KOPT-K1 (cell line): ENCODE results near the gene KIRREL3.

Experiments
- H3K27ac ChIP-seq: fragments of 200-600 bp; sonication (generic); 2 replicates; pipeline ENCODE4 v1.5.1; 2016; ENCODE audit warnings: antibody characterized with exemption, mild to moderate bottlenecking, low read depth, low read length; ENCODE audit not compliant: poor library complexity, severe bottlenecking
- H3K36me3 ChIP-seq: fragments of 200-600 bp; sonication (generic); 2 replicates; pipeline ENCODE4 v1.5.1; 2017; ENCODE audit warnings: antibody characterized with exemption, mild to moderate bottlenecking, low read length, moderate library complexity; ENCODE audit not compliant: insufficient read depth
- H3K9me3 ChIP-seq: fragments of 200-600 bp; sonication (generic); 2 replicates; pipeline ENCODE4 v1.5.1; 2017; ENCODE audit warnings: antibody characterized with exemption, low read length, mild to moderate bottlenecking; ENCODE audit not compliant: insufficient read depth, poor library complexity, severe bottlenecking

Gene KIRREL3

DNA sequence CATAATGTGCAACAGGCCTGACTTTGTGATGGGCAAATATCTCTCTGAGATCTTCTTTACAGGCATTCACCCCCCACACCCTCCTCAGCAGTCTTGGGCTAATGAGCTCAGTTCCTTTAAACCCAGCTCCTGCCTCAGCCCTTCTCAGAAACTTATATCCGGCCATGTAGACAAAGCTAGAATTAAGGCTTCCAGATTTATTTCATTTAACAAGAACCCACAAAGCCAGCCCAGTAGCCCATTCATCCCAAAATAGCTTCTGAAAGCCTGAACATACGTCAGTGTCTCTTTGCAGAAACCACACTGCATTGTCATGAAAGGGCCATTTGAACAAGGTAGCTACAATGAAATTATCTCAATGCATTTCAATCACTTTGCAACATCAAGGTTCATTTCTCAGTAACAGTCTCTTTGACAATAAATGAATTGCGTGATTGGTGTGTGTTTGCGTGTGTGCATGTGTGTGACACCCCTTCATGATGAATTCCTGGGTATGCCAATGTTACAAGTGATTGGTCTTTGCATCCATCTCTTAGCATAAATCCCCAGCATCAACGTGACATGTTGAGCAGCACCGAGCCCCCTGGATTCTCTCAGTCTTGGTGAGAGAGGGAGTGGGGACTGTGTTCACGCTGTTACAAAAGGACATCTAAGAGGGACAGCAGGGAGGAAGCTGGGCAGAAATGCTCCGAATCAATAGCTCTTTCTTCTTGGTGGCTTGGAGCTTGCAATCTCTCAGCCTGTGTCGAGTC lies 299.6 kb downstream of the KIRREL3 start:
- Histone ChIP-seq H3K9me3 (no peaks in the 10 kb centered on the region), H3K27ac (no peak overlapping the region), H3K36me3 (no peaks in the 10 kb centered on the region)

DNA sequence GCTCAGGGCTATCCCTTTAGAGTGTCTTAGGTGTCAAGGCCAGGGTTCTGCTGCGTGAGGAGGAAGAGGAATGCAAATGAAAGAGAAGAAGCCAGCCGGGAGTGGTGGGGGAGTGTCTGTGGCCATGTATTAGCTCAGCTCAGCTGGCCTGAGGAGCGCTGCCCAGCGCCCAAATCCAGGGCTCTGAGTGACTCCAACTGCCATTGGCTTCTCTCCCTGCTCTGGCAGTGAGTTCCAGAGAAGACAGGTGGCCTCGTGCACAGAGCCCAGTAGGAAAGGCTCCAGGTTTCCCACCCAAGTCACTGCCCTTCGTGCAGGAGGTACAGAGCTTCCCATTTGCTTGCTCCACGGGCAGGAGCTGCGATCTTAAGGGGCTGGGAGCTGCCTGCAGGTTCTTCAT lies 302.0 kb downstream of the KIRREL3 start:
- no peaks in the 10 kb centered on the region for H3K36me3 ChIP-seq
- no peak overlapping the region for H3K27ac ChIP-seq
- no peaks in the 10 kb centered on the region for H3K9me3 ChIP-seq

DNA sequence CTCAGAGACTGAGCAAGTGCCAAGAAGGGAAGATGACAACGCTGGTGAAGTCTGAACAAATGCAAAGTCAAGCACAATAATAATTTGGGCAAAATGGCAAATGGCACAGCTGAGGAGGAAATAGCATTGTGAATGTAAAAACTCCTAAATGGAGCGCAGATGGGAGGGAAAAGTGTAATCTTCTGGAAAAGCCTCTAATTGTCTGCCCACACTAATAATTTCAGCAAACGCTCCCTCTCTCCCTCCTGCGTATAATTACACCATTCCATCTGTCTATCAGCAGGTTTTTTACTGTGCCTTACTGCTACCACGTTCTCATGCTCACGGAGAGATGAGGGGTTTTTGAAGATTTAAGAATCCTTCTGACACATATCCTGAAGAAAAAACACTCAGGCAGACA lies 302.6 kb downstream of the KIRREL3 start:
- H3K36me3 ChIP-seq, result no peaks in the 10 kb centered on the region
- no peak overlapping the region for H3K27ac ChIP-seq
- no peaks in the 10 kb centered on the region for H3K9me3 ChIP-seq

DNA sequence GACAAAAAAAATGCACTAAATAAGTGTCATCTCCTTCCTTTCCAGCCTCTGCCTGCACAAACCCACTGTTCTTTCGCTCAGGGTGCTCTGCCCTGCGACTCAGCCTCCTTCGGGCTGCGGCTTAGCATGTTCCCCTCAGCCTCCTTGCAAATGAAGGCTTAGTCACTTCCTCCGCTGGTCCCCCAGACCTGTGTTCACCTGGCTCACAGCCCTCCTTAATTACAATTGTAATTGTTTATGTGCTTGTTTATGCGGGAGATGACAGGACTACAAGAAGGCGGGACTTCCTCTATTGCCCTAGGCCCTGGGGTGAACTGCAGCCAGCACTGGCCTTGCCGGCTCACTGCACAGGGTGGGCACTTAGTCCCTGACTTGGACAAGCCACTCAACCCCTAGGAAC lies 303.6 kb downstream of the KIRREL3 start:
- H3K9me3 ChIP-seq, result no peaks in the 10 kb centered on the region
- no peak overlapping the region for H3K27ac ChIP-seq
- H3K36me3 ChIP-seq, result no peaks in the 10 kb centered on the region

DNA sequence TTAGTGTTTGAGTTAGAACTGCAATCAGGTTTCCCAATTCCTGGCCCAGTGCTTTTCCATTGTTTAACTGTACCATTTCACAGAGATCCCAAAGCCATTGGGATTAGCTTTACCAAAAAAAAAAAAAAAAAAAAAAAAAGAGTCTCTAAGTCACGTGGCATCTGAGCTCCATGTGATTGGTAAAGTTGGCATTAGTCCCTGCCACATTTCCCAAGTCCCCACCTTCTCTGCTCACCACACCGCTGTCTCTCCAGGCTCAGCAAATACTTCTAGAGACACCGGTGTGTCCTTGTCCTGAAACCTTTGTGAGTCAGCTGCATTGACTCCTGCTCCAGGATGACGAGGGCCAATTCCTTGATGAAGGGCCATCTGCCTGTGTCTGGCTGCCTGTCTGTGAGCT lies 305.3 kb downstream of the KIRREL3 start:
- Histone ChIP-seq H3K27ac (no peak overlapping the region), H3K9me3 (no peaks in the 10 kb centered on the region), H3K36me3 (no peaks in the 10 kb centered on the region)

DNA sequence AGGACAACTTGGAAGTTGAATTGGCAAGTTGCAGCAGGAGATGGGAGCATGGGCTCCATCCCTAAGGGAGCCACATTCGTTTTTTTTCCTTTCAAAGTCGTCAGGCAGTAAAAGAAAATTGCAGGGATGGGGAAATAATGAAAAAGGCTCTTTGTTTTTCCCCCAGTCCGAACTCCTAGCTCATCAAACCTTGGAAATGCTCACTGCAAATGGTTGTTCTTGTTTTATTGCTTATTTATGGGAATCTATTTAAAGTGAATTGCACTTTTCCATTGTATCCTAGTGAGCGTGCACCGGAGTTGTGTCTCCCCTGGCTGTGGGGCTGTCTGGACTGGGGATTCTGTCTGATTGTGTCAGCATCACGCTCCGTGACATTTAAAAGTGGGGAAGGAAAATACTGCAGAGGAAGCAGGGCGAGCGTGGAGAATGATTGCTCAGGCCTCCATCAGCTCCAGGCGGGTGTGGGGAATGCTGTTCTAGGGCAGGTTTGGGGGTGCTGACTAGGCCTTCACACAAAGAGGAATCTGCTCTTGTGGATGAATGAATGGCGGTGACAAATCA lies 306.4 kb downstream of the KIRREL3 start:
- H3K9me3 ChIP-seq, result no peaks in the 10 kb centered on the region
- no peaks in the 10 kb centered on the region for H3K36me3 ChIP-seq
- H3K27ac ChIP-seq, result no peak overlapping the region

DNA sequence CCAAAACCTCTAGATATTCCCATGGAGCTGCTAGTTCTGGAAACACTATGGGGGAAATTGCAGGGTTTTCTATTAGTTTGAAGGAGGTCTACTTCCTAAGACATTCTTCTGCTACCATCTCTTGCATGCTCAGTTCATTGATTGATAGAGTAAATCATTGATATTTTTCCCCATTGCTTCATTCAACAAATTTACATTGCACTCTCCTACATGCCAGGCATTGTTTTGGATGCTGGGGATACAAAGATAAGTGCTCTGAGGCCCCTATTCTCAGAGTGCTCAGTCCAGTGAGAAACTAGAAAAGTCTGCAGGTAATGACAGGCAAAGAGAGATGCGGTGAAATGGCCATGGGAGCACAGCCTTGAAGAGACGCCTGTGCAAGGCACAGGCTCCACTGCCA lies 313.1 kb downstream of the KIRREL3 start:
- H3K36me3 ChIP-seq, result no peaks in the 10 kb centered on the region
- H3K27ac ChIP-seq, result no peak overlapping the region
- no peaks in the 10 kb centered on the region for H3K9me3 ChIP-seq

DNA sequence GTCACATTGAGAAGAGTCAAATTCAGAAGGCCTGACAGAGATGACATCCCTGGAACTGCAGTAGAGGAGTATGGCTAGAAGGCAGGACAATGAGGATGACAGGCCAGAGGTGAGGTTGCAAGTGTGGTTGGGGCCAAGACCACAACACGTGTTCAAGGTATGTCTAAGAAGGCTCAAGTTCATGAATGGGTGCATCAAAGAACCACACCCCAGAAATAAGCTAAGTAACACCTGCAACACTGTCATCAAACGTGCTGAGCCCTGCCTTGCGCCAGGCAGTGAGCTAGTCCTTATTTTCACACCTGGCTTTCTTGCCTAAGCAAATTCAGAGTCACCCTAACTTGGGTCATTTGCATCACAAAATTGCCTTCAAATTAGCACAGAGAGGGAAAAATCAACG lies 313.6 kb downstream of the KIRREL3 start:
- Histone ChIP-seq H3K36me3 (no peaks in the 10 kb centered on the region), H3K27ac (no peak overlapping the region), H3K9me3 (no peaks in the 10 kb centered on the region)

DNA sequence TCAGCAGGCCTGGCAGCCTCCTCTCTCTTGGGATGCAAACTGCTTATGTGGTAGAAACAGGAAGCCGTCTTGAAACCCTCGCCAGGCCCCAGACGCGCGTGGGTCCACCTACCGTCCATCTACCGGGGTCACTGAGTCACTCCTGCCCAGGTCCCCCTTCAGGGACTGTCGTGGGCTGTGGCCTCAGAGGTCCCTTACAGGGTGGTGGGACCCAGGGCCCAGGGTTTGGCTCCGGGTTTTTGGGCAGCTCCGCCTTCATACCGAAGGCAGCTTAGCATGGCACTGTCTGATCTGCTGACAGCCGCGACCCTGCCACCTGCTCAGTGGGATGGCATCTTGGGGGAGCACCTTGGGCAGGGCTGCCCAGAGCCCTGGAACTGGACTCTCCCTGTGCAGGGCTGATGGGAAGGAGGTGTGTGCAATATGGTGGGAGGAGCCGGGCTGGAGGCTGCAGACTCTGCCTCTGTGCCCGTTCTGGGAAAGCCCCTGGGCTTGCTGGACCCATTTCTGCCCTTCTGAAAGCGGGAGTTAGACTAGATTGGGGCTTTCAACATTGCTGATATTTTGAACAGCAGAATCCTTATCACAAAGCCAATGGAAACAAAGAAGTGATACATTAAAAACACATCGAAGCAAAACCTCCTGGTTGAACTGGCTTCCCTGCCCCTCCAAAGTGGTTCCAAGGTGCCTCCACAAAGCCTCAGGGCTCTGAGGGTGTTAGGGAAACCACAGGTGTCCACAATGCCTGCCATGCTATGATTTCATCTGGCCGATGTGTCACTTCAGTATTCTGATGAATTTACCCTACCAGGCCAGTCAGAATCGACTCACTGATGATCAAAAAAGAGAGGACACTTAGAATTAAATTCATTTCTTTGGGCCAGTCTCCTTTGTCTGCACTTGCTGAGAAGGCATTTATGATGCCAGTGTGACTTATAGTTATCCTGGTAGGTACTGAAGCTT lies 316.5 kb downstream of the KIRREL3 start:
- Histone ChIP-seq H3K27ac (no peak overlapping the region), H3K36me3 (no peaks in the 10 kb centered on the region), H3K9me3 (no peaks in the 10 kb centered on the region)

DNA sequence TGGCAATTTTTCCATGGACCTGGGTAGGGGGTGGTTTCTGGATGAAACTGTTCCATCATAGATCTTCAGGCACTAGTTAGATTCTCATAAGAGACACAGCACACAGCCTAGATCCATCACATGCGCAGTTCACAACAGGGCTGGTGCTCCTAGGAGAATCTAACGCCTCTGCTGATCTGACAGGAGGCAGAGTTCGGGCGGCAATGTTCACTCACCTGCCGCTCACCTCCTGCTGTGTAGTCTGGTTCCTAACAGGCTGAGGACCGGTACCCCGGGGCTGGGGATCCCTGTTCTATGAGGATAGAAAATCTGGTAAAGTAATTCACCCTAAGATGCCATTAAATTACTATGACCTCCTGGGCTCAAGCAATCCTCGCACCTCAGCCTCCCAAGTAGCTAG lies 318.0 kb downstream of the KIRREL3 start:
- Histone ChIP-seq H3K36me3 (no peaks in the 10 kb centered on the region), H3K9me3 (no peaks in the 10 kb centered on the region), H3K27ac (no peak overlapping the region)

DNA sequence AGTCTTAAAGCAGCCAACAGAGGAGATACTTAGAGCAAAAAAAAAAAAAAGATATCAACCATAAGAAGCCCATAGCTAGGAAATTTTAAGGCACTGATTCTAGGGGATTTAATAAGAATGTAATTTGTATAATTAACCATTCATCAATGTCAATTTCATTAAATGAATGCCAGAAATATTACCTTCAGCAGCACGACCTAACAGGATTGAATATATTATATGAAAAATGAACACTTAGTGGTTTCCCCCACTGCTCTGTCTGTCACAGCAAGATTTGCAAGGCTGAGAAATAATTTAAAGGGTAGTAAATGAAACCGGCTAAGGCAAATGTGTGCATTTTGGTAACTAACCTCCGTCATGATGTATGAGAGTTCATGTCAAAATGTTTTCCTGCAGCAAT lies 319.9 kb downstream of the KIRREL3 start:
- Histone ChIP-seq H3K27ac (no peak overlapping the region), H3K36me3 (no peaks in the 10 kb centered on the region), H3K9me3 (no peaks in the 10 kb centered on the region)

DNA sequence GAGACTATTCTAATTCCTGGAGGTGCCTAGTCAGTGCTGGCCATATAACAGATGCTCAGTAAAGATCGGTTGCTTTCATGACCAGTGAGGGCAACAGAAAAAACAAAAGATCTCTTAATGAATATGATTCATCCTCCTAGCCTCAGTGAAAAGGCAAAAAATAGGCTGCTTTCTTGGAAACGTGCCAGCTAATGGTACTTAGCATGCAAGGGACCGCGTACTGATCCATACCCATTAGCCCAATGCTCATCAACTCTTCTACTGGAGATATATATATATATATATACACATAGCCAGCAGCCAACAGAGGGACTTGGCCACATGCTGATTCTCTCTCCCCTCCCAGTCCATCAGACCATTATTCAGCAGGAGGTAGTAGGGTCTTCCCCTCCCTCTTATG lies 320.4 kb downstream of the KIRREL3 start:
- Histone ChIP-seq H3K27ac (no peak overlapping the region), H3K36me3 (no peaks in the 10 kb centered on the region), H3K9me3 (no peaks in the 10 kb centered on the region)

DNA sequence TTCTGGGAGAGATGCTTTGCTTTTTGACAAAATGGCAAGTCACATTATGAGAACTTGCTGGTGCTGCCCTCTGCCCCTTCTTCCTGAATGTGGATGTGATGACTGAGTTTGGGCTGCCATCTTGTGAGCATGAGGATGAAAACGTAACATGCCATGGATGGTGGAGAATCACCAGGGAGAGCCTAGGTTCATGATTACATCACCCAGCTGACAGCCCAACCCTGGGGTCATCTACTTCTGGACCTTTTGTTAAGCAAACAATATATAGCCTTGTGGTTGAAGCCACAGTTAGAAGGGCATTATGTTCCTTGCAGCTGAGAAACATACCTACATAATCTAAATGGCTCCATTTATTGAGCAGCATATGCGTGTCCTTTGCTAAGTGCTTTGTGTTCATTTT lies 321.5 kb downstream of the KIRREL3 start:
- Histone ChIP-seq H3K9me3 (no peaks in the 10 kb centered on the region), H3K36me3 (no peaks in the 10 kb centered on the region), H3K27ac (no peak overlapping the region)

DNA sequence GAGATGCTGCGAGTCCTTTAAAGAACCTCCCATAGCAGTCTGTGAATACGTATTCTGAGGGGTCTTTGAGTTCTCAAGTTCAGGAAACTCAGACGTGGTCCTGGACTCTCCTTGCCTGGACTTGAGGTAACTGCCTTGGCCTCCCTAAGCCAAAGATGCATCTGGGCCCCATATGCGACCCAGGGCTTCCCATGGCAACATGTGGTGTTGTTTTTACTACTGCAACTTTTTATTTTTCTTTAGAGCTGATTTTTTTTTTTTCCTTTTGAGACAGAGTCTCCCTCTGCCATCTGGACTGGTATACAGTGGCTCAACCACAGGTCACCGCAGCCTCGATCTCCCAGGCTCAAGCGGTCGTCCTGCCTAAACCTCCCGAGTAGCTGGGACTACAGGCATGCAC lies 324.0 kb downstream of the KIRREL3 start:
- no peaks in the 10 kb centered on the region for H3K36me3 ChIP-seq
- H3K9me3 ChIP-seq, result no peaks in the 10 kb centered on the region
- no peak overlapping the region for H3K27ac ChIP-seq

DNA sequence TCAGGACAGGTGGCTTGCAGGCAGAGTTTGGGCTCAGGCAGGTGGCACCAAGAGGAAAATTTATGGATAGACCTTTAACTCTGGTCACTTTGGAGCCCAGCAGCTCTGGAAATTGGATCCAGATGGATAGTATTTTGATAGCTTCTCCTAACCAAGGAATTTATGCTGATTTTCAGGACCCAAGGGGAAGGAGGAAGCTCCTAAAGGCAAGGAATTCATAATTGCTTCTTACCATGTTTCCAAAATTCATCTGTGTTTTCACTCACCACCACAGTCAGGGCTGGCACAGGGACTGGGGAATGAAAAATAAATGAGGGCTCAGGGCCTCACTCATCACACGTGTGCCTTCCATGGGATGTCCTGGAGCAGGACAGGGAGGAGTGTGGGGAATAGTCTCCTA lies 327.3 kb downstream of the KIRREL3 start:
- no peak overlapping the region for H3K27ac ChIP-seq

More for the DNA sequence above, 327.3 kb downstream of the KIRREL3 start:
- H3K9me3 ChIP-seq, result no peaks in the 10 kb centered on the region
- no peaks in the 10 kb centered on the region for H3K36me3 ChIP-seq
